H1 (cell line): ENCODE results near the gene KRTAP17-1.

Experiments used
- CHD1 ChIP-seq: IDR thresholded peaks from 2 replicates; pipeline ENCODE4 v1.6.1; 2012; ENCODE audit warnings: low read depth, low read length, improper control_type of control experiment
- EZH2 ChIP-seq: fragments of 200-600 bp; sonication (generic); IDR thresholded peaks from 2 replicates; pipeline ENCODE4 v1.7.1; 2012; ENCODE audit warnings: low read depth, mild to moderate bottlenecking, moderate library complexity, low read length, inconsistent platforms; ENCODE audit not compliant: severe bottlenecking
- GABPA ChIP-seq: IDR thresholded peaks from 2 replicates; pipeline ENCODE4 v1.6.1; 2011; ENCODE audit warnings: mild to moderate bottlenecking, low read length, moderate library complexity, borderline replicate concordance; ENCODE audit not compliant: insufficient read depth
- JUN ChIP-seq: IDR thresholded peaks from 2 replicates; pipeline ENCODE4 v1.6.1; 2011; ENCODE audit warnings: low read depth, mild to moderate bottlenecking, improper control_type of control experiment, low read length
- KDM1A ChIP-seq: fragments of 200-600, 300-600 bp; sonication (generic); IDR thresholded peaks from 2 replicates; pipeline ENCODE4 v1.7.1; 2016; ENCODE audit warnings: mild to moderate bottlenecking, low read length, borderline replicate concordance
- POLR2A ChIP-seq, 2 experiments: IDR thresholded peaks; 1 replicate in 1 of 2; 2 replicates in 1 of 2; pipeline ENCODE4 v1.6.1; 2011; ENCODE audit warnings: low read depth in 2 of 2, low read length in 2 of 2, mild to moderate bottlenecking in 2 of 2; ENCODE audit errors: control extremely low read depth in 1 of 2
- POLR2AphosphoS5 ChIP-seq: IDR thresholded peaks from 2 replicates; pipeline ENCODE4 v1.6.1; 2011; ENCODE audit warnings: low read depth, low read length
- RAD21 ChIP-seq, 2 experiments: IDR thresholded peaks in 1 of 2; conservative IDR thresholded peaks in 1 of 2; 2 replicates each; pipeline ENCODE4 v1.6.1; 2011; ENCODE audit warnings: low read depth in 2 of 2, low read length in 2 of 2, improper control_type of control experiment in 1 of 2, inconsistent platforms in 1 of 2, mild to moderate bottlenecking in 1 of 2, moderate library complexity in 1 of 2
- SIN3A ChIP-seq, 2 experiments: IDR thresholded peaks in 1 of 2; conservative IDR thresholded peaks in 1 of 2; 2 replicates each; pipeline ENCODE4 v1.6.1; 2011 to 2012; ENCODE audit warnings: low read length in 2 of 2, improper control_type of control experiment in 1 of 2, low read depth in 1 of 2, mild to moderate bottlenecking in 1 of 2
- ZNF274 ChIP-seq: IDR thresholded peaks from 2 replicates; pipeline ENCODE4 v1.7.0; 2012; ENCODE audit warnings: low read length, borderline replicate concordance; ENCODE audit errors: extremely low read depth
- TF ChIP-seq, protein P1 (sequence below), 3 experiments: IDR thresholded peaks; 1 replicate in 2 of 3; 2 replicates in 1 of 3; pipeline versions ENCODE4 v1.5.1 to v1.6.1; 2011; ENCODE audit warnings: low read length in 3 of 3, mild to moderate bottlenecking in 3 of 3, inconsistent platforms in 2 of 3, low read depth in 1 of 3, moderate library complexity in 1 of 3; ENCODE audit not compliant: insufficient read depth in 1 of 3; ENCODE audit errors: control extremely low read depth in 1 of 3

DNA sequence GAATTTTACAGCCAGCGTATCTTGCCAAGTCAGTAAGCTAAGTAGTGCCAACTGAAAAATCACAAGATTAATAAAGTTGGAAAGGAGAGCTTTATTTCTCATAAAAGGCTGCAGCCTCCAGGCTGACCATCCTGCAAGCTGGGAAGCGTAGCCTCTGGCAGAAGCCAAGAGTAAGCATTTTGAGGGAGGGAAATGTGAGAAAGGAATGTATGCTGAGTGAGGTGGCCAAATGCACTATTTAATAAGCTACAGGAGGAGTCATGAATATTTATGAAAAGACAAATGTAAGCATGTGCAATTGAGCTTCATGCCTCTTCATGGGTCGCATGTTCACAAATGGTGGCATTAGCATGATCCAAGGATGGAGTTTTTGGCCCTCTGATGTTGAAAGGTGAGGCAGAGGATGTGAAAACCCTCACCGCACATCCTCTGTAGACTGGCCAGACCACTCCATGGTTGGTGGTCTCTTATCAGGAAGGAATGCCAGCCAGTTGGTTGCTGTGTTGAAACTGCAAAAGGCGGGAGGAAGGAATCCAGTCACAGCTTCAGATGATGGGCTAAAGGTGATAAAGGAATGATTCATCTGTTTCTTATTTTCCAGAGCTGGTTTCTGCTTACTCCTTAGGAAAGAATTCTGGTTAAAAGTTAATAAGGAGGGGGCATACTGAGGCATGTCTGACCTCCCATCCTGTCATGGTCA lies 44.9 kb upstream of the KRTAP17-1 start:
- TF ChIP-seq EZH2 (no peak), CHD1 (no peak), JUN (no peak), RAD21 (IDR thresholded peaks at IDR 0.05 in 1 of 2, conservative IDR thresholded peaks at IDR 0.05 in 1 of 2; ENCODE audit: low read depth in 2 of 2, low read length in 2 of 2) (no peak), POLR2AphosphoS5 (no peak), ZNF274 (no peak), POLR2A (IDR thresholded peaks at IDR 0.05; ENCODE audit: control extremely low read depth in 1 of 2, low read depth in 2 of 2, low read length in 2 of 2) (no peak), KDM1A (no peak), GABPA (no peak), SIN3A (conservative IDR thresholded peaks at IDR 0.05 in 1 of 2, IDR thresholded peaks at IDR 0.05 in 1 of 2; ENCODE audit: low read depth in 1 of 2, low read length in 2 of 2) (no peak)
- TF ChIP-seq, protein P1, sequence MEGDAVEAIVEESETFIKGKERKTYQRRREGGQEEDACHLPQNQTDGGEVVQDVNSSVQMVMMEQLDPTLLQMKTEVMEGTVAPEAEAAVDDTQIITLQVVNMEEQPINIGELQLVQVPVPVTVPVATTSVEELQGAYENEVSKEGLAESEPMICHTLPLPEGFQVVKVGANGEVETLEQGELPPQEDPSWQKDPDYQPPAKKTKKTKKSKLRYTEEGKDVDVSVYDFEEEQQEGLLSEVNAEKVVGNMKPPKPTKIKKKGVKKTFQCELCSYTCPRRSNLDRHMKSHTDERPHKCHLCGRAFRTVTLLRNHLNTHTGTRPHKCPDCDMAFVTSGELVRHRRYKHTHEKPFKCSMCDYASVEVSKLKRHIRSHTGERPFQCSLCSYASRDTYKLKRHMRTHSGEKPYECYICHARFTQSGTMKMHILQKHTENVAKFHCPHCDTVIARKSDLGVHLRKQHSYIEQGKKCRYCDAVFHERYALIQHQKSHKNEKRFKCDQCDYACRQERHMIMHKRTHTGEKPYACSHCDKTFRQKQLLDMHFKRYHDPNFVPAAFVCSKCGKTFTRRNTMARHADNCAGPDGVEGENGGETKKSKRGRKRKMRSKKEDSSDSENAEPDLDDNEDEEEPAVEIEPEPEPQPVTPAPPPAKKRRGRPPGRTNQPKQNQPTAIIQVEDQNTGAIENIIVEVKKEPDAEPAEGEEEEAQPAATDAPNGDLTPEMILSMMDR (IDR thresholded peaks at IDR 0.05; ENCODE audit: control extremely low read depth in 1 of 3, insufficient read depth in 1 of 3, low read depth in 1 of 3, low read length in 3 of 3) = no peak
